GM11168 (cell line): ENCODE results near the gene NELFA.

Experiments
- in situ Hi-C: fragments of 300-500 bp; cut with MboI; formaldehyde crosslinking; loops from one replicate; pipeline ENCODE4 v1.12.0; 2022; ENCODE audit warnings: low sequenced_read_pairs; ENCODE audit not compliant: unreplicated experiment

Gene NELFA

GRCh38 chr4:2008921-2009650 lies at the start of gene NELFA:
NELFA (minus strand) TSS chr4:2008974; CDS start chr4:2008959, 15 bp downstream.
- in situ Hi-C loops, result no loop called here

- in situ Hi-C loops, result no loop called here
These were observed 48.8 kb upstream of the NELFA start for GRCh38 chr4:2057382-2058065.

DNA sequence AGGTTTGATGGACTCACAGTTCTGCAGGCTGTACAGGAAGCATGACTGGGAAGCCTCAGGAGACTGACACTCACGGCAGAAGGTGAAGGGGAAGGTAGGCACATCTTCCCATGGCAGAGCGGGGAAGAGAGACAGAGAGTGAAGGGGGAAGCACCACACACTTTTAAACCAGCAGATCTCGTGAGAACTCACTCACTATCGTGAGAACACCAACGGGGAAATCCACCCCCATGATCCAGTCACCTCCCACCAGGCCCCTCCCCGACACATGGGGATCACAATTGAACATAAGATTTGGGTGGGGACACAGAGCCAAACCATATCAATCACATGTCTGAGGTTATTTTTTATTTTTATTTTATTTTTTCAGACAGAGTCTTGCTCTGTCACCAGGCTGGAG lies 45.4 kb upstream of the NELFA start:
- in situ Hi-C loops, result no loop called here

DNA sequence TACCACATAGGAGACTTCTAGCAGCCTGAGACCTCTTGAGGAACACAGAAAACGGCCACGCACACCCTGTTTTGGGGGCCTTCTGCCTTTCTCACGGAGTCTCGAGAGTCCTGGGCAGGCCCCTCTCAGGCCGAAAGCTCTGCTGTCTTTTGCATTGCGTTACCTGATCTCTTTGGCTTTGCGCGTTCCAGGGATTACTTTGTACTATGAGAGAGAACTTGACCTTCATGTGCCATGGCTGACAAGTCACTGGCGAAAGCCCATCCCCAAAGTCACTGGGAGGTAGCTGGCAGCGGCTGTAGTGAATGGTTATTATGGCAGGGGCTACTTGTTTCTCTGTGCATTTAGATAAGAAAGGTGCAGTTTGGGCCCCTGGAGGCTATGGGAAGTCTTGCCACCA lies 42.3 kb upstream of the NELFA start:
- in situ Hi-C loops, result no loop called here

DNA sequence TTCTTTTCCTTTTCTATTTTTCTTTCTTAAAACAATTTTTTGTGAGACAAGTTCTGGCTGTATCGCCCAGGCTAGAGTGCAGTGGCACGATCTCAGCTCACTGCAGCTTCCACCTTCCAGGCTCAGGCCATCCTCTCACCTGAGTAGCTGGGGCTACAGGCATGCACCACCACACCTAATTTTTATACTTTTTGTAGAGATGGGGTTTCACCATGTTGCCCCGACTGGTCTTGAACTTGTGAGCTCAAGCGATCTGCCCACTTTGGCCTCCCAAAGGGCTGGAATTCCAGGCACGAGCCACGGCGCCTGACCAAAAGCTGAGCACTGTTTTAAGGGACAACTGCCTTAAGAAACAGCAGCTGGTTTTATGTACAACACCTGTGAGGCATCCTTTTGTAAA lies 41.0 kb upstream of the NELFA start:
- in situ Hi-C loops, result no loop called here

- in situ Hi-C loops, result no loop called here
These were observed 40.6 kb upstream of the NELFA start for GRCh38 chr4:2049381-2049780.

DNA sequence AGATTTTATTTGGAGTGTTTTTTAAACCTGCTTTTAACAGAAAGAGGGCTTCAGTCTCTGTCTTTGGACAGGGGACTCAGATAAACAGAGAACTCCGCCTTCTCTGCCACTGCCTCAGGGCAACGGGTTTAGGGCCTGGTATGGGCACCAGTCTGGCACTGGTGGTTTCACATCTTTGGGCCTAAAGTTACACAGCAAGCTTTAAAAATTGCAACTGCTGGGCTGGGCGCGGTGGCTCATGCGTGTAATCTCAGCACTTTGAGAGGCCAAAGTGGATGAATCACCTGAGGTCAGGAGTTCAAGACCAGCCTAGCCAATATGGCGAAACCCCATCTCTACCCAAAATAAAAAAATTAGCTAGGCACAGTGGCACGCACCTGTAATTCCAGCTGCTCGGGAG lies 40.1 kb upstream of the NELFA start:
- in situ Hi-C loops, result no loop called here

GRCh38 chr4:2047781-2048581 lies 39.2 kb upstream of the NELFA start:
- in situ Hi-C loops, result no loop called here

DNA sequence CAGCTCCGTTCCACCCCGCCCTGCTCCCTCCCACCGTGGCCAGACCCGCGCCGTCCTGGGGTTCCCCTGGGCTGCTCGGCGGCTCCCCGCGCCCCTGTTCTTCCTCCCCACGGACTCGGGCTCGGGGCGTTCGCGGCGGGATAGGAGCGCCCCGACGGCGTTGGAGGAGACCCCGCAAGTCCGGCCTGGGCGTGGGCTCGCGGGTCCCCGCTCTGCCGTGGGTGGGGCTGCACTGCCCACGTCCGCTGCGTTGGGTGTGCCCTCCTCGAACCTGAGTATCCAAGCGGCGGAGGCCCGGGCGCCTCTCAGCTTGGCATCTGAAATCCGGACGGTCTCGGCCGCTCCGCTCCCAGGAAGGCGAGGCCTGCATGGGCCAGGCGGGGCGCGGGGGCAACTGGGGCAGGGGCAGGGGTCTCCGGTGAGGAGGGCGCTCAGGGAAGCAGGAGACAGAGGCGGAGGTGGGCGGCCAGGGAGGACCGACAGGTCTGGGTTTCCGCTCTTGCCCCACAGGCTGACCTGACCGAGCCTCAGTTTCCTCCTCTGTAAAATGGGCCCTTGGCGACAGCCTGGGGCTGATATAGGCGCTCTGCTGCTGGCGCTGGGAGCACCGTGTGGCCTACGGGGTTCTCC lies 38.4 kb upstream of the NELFA start:
- in situ Hi-C loops, result no loop called here

DNA sequence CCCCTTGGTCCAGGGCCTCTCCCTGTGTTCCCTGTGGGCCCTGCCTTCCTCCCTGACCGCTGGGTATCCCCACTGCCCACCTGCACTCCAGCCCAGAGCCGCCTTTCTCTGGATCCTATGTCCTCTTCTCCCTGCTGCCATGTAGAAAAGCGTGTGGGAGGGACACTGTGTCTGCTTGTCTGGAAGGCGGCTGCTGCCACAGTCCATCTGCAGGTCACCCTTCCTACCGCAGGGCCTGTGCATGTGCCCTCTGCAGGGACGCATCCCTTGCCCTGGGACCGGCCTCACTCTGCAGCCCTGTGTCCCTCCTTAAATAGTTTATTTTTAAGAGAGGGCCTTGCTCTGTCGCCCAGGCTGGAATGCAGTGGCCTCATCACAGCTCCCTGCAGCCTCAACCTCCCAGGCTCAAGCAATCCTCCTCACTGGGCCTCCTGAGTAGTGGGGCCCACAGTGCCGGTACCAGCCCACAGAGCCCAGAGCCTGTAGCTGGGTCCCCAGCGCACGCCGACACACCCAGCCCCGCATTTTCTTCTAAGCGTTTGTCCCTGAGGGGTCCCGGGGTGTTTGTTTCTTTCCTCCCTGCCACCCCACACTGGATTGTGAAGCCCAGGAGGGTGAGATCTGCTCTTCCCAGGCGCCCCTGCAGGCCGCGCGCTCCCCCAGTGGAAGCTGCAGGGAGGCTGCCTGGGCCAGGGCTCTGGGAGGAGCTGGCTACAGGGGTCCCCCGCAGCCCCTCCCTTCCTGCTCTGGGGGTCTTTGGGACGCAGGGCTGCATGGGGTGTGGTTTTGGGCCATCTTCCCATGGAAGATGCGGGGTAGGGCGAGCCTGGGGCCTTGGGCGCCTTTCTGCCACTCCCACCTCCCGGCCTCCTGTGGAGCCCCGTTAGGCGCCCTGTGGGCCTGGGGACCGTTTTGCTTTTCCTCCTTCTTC lies 37.5 kb upstream of the NELFA start:
- in situ Hi-C loops, result no loop called here

GRCh38 chr4:2045518-2045951 lies 36.8 kb upstream of the NELFA start:
- in situ Hi-C loops, result no loop called here

DNA sequence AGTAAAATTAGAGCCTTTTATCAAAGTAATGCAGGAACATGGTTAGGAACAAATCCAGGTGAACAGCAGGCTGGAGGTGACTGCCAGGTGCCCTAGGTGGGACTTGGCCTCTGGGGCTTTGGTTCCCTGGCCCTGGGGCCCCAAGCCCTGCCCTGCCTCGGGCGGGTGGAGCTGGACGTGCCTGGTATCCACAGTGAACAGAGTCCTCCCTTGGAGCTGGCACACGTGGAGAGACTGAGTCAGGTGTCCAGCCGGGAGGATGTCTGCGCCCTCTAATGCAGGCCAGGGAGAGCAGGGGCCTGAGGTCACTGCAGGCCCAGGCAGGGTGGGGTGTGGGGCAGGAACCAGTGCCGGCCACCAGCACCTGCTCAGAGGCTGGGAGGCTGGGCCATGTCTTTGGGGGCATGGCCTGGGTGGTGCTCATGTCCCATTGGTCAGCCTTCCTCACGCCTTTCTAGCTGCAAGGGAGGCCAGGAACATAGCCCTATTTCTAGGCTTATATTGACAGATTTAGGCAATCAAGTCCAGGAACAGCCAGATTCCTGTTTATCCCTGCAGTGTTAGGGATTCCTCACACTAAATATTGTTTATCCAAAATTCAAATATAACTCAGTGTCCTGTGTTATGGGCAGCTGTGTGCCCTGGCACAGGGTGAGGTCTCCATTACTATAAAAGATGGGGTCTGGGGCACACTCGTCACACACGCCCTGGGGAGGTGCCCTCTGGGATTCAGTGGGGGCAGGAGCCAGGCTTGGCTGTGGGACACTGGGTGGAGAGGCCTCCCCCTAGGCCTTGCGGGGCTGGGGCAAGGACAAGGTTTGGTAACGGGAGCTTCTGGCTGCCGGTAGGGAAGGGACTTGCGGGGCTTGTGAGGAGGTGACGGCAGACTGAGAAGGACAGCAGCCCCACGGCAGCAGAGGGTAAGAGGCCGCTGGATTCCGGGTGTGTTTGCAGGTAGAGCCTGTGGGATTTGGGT lies 36.1 kb upstream of the NELFA start:
- in situ Hi-C loops, result no loop called here

DNA sequence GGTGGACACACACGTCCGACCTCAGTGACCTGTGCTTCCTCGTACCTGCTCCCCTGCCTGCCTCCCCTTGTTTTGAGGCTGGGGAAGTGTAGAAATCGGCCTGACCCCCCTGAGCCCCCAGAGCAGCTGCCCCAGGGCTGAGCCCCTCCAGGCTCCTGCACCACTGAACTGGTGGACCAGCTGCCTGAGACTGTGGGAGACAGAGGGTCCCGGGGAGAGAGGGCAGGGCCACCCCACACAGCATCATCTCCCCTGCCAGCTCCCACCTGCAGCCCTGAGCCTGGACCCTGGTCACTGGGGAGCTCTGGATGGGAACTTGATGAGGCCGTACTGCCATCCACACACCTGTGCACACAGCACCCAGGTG lies 35.3 kb upstream of the NELFA start:
- in situ Hi-C loops, result no loop called here

DNA sequence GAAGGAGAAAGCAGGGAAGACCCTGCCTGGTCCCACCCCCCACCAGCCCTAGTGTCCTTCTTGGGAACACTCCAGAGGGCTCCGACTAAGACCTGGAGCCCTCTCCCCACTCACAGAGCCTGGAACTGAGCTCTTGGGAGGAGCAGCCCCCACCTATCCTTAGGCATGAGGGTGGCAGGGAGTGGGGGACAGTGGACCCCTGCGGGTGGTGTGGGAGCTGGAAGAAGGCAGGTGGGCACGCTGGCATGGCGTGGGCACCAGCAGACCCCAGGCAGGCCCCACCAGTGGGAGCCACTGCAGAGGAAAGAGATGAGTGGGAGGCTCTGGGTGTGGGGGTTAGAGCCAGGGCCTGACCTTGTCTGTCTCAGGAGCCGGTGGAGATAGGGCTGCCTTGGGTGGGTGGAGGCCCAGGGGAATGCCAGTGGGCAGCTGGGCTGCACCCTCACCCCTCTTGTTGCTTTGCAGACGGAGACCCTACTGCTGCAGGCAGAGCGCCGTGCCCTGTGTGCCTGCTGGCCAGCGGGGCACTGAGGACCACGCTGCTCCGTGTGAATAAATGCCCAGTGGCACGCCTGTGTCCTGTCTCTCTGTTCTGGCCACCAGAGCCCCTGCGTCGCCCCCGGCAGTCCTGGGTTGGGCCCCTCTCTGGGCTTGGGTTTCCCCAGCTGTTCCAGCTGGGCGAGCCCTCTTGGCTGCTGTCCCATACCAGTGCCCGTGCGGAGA lies 34.8 kb upstream of the NELFA start:
- in situ Hi-C loops, result no loop called here

GRCh38 chr4:2042947-2043395 lies 34.2 kb upstream of the NELFA start:
- in situ Hi-C loops, result no loop called here

- in situ Hi-C loops, result no loop called here
These were observed 33.6 kb upstream of the NELFA start for GRCh38 chr4:2042204-2042946.
